HL-60 (cell line): ENCODE results near the gene STX4.

ENCODE experiments used
- DNase-seq, 2 experiments: peaks; one replicate each; pipeline ENCODE4 v3.0.0-alpha.2; 2010 to 2020; ENCODE audit warnings: low read depth in 1 of 2, low spot score in 1 of 2
- H3K27ac ChIP-seq: fragments of 250-450 bp; sonication (Bioruptor Pico); replicated peaks from 2 replicates; pipeline ENCODE4 v1.5.1; 2020; ENCODE audit warnings: mild to moderate bottlenecking, moderate library complexity
- H3K27me3 ChIP-seq: fragments of 250-450 bp; sonication (Bioruptor Pico); 2 replicates; pipeline ENCODE4 v1.5.1; 2021; ENCODE audit warnings: mild to moderate bottlenecking, moderate library complexity; ENCODE audit not compliant: insufficient read depth, poor library complexity, severe bottlenecking
- H3K4me3 ChIP-seq: replicated peaks from 2 replicates; pipeline ENCODE4 v1.5.1; 2011; ENCODE audit warnings: mild to moderate bottlenecking, control low read depth, low read length; ENCODE audit not compliant: insufficient read depth
- CTCF ChIP-seq: IDR thresholded peaks from one replicate; pipeline ENCODE4 v1.5.1; 2011; ENCODE audit warnings: low read length, control low read depth, inconsistent platforms; ENCODE audit not compliant: insufficient read depth
- GABPA ChIP-seq: IDR thresholded peaks from 2 replicates; pipeline ENCODE4 v1.6.1; 2012; ENCODE audit warnings: low read depth
- POLR2AphosphoS5 ChIP-seq: IDR thresholded peaks from 2 replicates; pipeline ENCODE4 v1.6.1; 2012; ENCODE audit warnings: low read depth
- SPI1 ChIP-seq: IDR thresholded peaks from 2 replicates; pipeline ENCODE4 v1.6.1; 2012; ENCODE audit warnings: low read depth, mild to moderate bottlenecking, borderline replicate concordance
- TF ChIP-seq, protein P1 (sequence below): IDR thresholded peaks from 2 replicates; pipeline ENCODE4 v1.6.1; 2012; ENCODE audit warnings: low read depth; ENCODE audit not compliant: insufficient replicate concordance

STX4 gene

GRCh38 chr16:31064882-31065461, 31.6 kb downstream of the STX4 start:
- DNase-seq, result no peak
- Histone ChIP-seq H3K27me3 (no peaks in the 10 kb centered on the region), H3K27ac (peak overlapping the region; percentile 70), H3K4me3 (no peak overlapping the region)
- TF ChIP-seq SPI1 (no peak), GABPA (no peak), POLR2AphosphoS5 (no peak), CTCF (no peak)
- TF ChIP-seq, protein P1, sequence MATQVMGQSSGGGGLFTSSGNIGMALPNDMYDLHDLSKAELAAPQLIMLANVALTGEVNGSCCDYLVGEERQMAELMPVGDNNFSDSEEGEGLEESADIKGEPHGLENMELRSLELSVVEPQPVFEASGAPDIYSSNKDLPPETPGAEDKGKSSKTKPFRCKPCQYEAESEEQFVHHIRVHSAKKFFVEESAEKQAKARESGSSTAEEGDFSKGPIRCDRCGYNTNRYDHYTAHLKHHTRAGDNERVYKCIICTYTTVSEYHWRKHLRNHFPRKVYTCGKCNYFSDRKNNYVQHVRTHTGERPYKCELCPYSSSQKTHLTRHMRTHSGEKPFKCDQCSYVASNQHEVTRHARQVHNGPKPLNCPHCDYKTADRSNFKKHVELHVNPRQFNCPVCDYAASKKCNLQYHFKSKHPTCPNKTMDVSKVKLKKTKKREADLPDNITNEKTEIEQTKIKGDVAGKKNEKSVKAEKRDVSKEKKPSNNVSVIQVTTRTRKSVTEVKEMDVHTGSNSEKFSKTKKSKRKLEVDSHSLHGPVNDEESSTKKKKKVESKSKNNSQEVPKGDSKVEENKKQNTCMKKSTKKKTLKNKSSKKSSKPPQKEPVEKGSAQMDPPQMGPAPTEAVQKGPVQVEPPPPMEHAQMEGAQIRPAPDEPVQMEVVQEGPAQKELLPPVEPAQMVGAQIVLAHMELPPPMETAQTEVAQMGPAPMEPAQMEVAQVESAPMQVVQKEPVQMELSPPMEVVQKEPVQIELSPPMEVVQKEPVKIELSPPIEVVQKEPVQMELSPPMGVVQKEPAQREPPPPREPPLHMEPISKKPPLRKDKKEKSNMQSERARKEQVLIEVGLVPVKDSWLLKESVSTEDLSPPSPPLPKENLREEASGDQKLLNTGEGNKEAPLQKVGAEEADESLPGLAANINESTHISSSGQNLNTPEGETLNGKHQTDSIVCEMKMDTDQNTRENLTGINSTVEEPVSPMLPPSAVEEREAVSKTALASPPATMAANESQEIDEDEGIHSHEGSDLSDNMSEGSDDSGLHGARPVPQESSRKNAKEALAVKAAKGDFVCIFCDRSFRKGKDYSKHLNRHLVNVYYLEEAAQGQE, result no peak

- Histone ChIP-seq H3K27me3 (no peaks in the 10 kb centered on the region), H3K4me3 (no peak overlapping the region), H3K27ac (no peak overlapping the region)
- TF ChIP-seq CTCF, result no peak
- no peak for TF ChIP-seq GABPA
- no peak for TF ChIP-seq SPI1
- TF ChIP-seq, protein P1, result no peak
- DNase-seq, result no peak
These were observed 34.0 kb downstream of the STX4 start for GRCh38 chr16:31067342-31067741.

- H3K27ac ChIP-seq, result peak overlapping the region; percentile 88
- H3K4me3 ChIP-seq, result peak overlapping the region; percentile 94
- no peak for DNase-seq
- TF ChIP-seq CTCF (no peak), GABPA (no peak), POLR2AphosphoS5 (no peak)
- TF ChIP-seq, protein P1, result no peak
- H3K27me3 ChIP-seq, result no peaks in the 10 kb centered on the region
These were observed 38.5 kb downstream of the STX4 start for GRCh38 chr16:31071861-31072260.
